ENCODE measurements around the gene TBL1X.

The TBL1X gene

GRCh38 chrX:9542761-9543111 is 77.9 kb downstream of the TBL1X start:
- no peak overlapping the region for H3K4me3 ChIP-seq (ENCODE audit: low read length in 2 of 2)

GRCh38 chrX:9555354-9555753 is 90.5 kb downstream of the TBL1X start:
- Histone ChIP-seq H3K36me3 (ENCODE audit: control insufficient read depth in 2 of 2, insufficient read depth in 2 of 2, low read length in 2 of 2) (no peaks in the 10 kb centered on the region), H3K27ac (ENCODE audit: low read depth in 2 of 2, low read length in 2 of 2) (no peak overlapping the region), H3K4me1 (ENCODE audit: control insufficient read depth in 2 of 2, insufficient read depth in 2 of 2, low read length in 2 of 2) (no peaks in the 10 kb centered on the region), H3K9me3 (ENCODE audit: control insufficient read depth in 2 of 2, low read length in 2 of 2) (no peaks in the 10 kb centered on the region), H3K4me3 (ENCODE audit: low read length in 2 of 2) (no peak overlapping the region), H3K27me3 (ENCODE audit: control insufficient read depth in 2 of 2, insufficient read depth in 2 of 2, low read length in 2 of 2) (no peaks in the 10 kb centered on the region), H3K9ac (ENCODE audit: low read depth in 1 of 2, low read length in 2 of 2) (no peak overlapping the region)

More at GRCh38 chrX:9542761-9543111, 77.9 kb downstream of the TBL1X start:
- Histone ChIP-seq H3K9me3 (ENCODE audit: control insufficient read depth in 2 of 2, low read length in 2 of 2) (no peaks in the 10 kb centered on the region), H3K36me3 (ENCODE audit: control insufficient read depth in 2 of 2, insufficient read depth in 2 of 2, low read length in 2 of 2) (no peaks in the 10 kb centered on the region), H3K9ac (ENCODE audit: low read depth in 1 of 2, low read length in 2 of 2) (no peak overlapping the region), H3K27me3 (ENCODE audit: control insufficient read depth in 2 of 2, insufficient read depth in 2 of 2, low read length in 2 of 2) (no peaks in the 10 kb centered on the region), H3K27ac (ENCODE audit: low read depth in 2 of 2, low read length in 2 of 2) (no peak overlapping the region), H3K4me1 (ENCODE audit: control insufficient read depth in 2 of 2, insufficient read depth in 2 of 2, low read length in 2 of 2) (peaks cover 0 to 4% of the 10 kb centered on the region in 2 donors)

DNA sequence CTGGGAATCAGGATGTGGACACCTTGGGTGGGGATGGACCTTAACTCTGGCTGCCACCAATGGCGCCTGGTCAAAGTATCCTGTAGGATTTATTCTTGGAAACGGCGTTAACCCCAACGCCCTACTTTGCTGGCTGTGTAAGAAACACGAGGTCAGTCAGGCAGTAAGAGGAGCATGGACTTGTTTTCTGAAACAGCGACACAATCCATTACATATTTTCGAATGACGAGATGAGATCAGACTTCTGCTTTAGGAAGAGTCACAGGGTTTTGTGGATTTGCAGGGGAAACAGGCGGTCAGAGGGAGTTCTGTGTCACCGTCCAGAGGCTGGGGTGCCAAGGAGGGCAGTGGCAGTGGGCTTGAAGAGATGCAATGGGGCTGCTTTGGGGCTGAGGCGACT is 92.2 kb downstream of the TBL1X start:
- Histone ChIP-seq H3K9me3 (ENCODE audit: control insufficient read depth in 2 of 2, low read length in 2 of 2) (no peaks in the 10 kb centered on the region), H3K36me3 (ENCODE audit: control insufficient read depth in 2 of 2, insufficient read depth in 2 of 2, low read length in 2 of 2) (no peaks in the 10 kb centered on the region), H3K27ac (ENCODE audit: low read depth in 2 of 2, low read length in 2 of 2) (no peak overlapping the region), H3K4me1 (ENCODE audit: control insufficient read depth in 2 of 2, insufficient read depth in 2 of 2, low read length in 2 of 2) (no peaks in the 10 kb centered on the region), H3K27me3 (ENCODE audit: control insufficient read depth in 2 of 2, insufficient read depth in 2 of 2, low read length in 2 of 2) (no peaks in the 10 kb centered on the region), H3K9ac (ENCODE audit: low read depth in 1 of 2, low read length in 2 of 2) (no peak overlapping the region), H3K4me3 (ENCODE audit: low read length in 2 of 2) (no peak overlapping the region)

GRCh38 chrX:9557521-9557920 is 92.7 kb downstream of the TBL1X start:
- Histone ChIP-seq H3K9ac (ENCODE audit: low read depth in 1 of 2, low read length in 2 of 2) (no peak overlapping the region), H3K9me3 (ENCODE audit: control insufficient read depth in 2 of 2, low read length in 2 of 2) (no peaks in the 10 kb centered on the region), H3K27ac (ENCODE audit: low read depth in 2 of 2, low read length in 2 of 2) (no peak overlapping the region), H3K36me3 (ENCODE audit: control insufficient read depth in 2 of 2, insufficient read depth in 2 of 2, low read length in 2 of 2) (no peaks in the 10 kb centered on the region), H3K4me1 (ENCODE audit: control insufficient read depth in 2 of 2, insufficient read depth in 2 of 2, low read length in 2 of 2) (no peaks in the 10 kb centered on the region), H3K4me3 (ENCODE audit: low read length in 2 of 2) (no peak overlapping the region), H3K27me3 (ENCODE audit: control insufficient read depth in 2 of 2, insufficient read depth in 2 of 2, low read length in 2 of 2) (no peaks in the 10 kb centered on the region)

DNA sequence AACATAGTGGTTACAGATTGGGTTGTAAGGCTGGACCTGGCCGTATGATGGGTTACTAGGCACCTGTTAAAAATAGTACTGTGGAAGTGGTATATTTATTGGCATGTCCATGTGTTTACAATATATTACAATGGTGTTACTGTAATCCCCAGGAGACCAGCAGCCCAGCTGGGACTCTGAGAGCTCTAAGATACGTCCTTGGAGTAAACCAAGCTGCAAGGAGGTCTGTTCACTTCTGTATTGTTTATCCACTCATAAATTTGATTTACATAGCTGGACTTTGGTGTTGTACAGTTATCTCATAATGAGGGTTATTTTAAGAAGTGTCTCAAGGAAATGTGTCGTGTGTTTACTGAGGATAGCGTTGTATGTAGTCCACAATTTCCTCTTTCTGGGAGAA is 93.8 kb downstream of the TBL1X start:
- H3K36me3 ChIP-seq (ENCODE audit: control insufficient read depth in 2 of 2, insufficient read depth in 2 of 2, low read length in 2 of 2) = no peaks in the 10 kb centered on the region
- no peaks in the 10 kb centered on the region for H3K9me3 ChIP-seq (ENCODE audit: control insufficient read depth in 2 of 2, low read length in 2 of 2)
- no peaks in the 10 kb centered on the region for H3K27me3 ChIP-seq (ENCODE audit: control insufficient read depth in 2 of 2, insufficient read depth in 2 of 2, low read length in 2 of 2)
- H3K4me3 ChIP-seq (ENCODE audit: low read length in 2 of 2) = no peak overlapping the region
- H3K27ac ChIP-seq (ENCODE audit: low read depth in 2 of 2, low read length in 2 of 2) = no peak overlapping the region
- H3K4me1 ChIP-seq (ENCODE audit: control insufficient read depth in 2 of 2, insufficient read depth in 2 of 2, low read length in 2 of 2) = no peaks in the 10 kb centered on the region
- no peak overlapping the region for H3K9ac ChIP-seq (ENCODE audit: low read depth in 1 of 2, low read length in 2 of 2)

GRCh38 chrX:9560219-9560618 is 95.4 kb downstream of the TBL1X start:
- H3K27me3 ChIP-seq (ENCODE audit: control insufficient read depth in 2 of 2, insufficient read depth in 2 of 2, low read length in 2 of 2) = no peaks in the 10 kb centered on the region
- H3K4me1 ChIP-seq (ENCODE audit: control insufficient read depth in 2 of 2, insufficient read depth in 2 of 2, low read length in 2 of 2) = no peaks in the 10 kb centered on the region
- H3K4me3 ChIP-seq (ENCODE audit: low read length in 2 of 2) = no peak overlapping the region
- H3K36me3 ChIP-seq (ENCODE audit: control insufficient read depth in 2 of 2, insufficient read depth in 2 of 2, low read length in 2 of 2) = no peaks in the 10 kb centered on the region
- no peaks in the 10 kb centered on the region for H3K9me3 ChIP-seq (ENCODE audit: control insufficient read depth in 2 of 2, low read length in 2 of 2)
- H3K9ac ChIP-seq (ENCODE audit: low read depth in 1 of 2, low read length in 2 of 2) = no peak overlapping the region
- no peak overlapping the region for H3K27ac ChIP-seq (ENCODE audit: low read depth in 2 of 2, low read length in 2 of 2)

DNA sequence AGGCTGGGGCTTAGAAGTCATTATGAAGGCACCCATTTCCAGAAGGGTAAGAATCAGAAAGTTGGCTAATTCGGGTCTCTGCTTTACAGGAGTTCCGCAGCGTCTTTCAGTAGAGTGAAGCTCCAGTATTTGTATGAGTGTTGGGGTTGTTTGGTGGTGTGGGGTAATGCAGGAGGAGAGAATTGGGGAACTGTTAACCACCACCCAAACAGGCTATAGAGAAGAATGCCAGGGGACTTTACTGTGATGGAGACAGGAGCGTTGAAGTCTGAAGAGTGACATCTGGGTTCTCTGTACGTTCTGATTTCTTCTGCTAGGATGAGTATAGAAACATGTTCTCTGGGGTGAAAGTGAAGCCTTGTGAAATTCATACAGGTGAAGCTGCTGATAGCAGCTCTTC is 96.3 kb downstream of the TBL1X start:
- Histone ChIP-seq H3K9ac (ENCODE audit: low read depth in 1 of 2, low read length in 2 of 2) (no peak overlapping the region), H3K27ac (ENCODE audit: low read depth in 2 of 2, low read length in 2 of 2) (no peak overlapping the region)

DNA sequence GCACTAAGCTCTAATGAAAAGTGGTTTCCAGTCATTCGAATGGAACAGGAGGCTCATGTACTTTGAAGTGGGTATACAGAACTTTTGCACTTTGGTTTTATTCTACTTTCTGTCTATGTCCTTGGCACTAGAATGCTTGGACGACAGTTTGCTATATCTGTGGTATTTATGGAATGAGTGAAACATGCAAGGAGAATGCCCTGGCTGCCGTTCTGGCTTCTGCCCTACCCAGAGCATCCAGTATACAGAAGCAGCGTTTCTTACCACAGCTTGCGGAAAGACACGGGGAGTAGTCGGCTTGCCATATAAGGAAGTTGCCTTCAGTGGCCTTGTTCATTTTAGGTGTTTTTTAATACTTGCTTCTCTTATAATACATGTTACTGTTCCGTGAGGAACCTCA is 98.0 kb downstream of the TBL1X start:
- Histone ChIP-seq H3K4me3 (ENCODE audit: low read length in 2 of 2) (no peak overlapping the region), H3K9me3 (ENCODE audit: control insufficient read depth in 2 of 2, low read length in 2 of 2) (no peaks in the 10 kb centered on the region), H3K27me3 (ENCODE audit: control insufficient read depth in 2 of 2, insufficient read depth in 2 of 2, low read length in 2 of 2) (no peaks in the 10 kb centered on the region), H3K9ac (ENCODE audit: low read depth in 1 of 2, low read length in 2 of 2) (no peak overlapping the region), H3K27ac (ENCODE audit: low read depth in 2 of 2, low read length in 2 of 2) (no peak overlapping the region), H3K36me3 (ENCODE audit: control insufficient read depth in 2 of 2, insufficient read depth in 2 of 2, low read length in 2 of 2) (no peaks in the 10 kb centered on the region), H3K4me1 (ENCODE audit: control insufficient read depth in 2 of 2, insufficient read depth in 2 of 2, low read length in 2 of 2) (no peaks in the 10 kb centered on the region)

More for the DNA sequence above, 96.3 kb downstream of the TBL1X start:
- no peaks in the 10 kb centered on the region for H3K27me3 ChIP-seq (ENCODE audit: control insufficient read depth in 2 of 2, insufficient read depth in 2 of 2, low read length in 2 of 2)
- H3K4me3 ChIP-seq (ENCODE audit: low read length in 2 of 2) = no peak overlapping the region
- H3K36me3 ChIP-seq (ENCODE audit: control insufficient read depth in 2 of 2, insufficient read depth in 2 of 2, low read length in 2 of 2) = no peaks in the 10 kb centered on the region
- H3K9me3 ChIP-seq (ENCODE audit: control insufficient read depth in 2 of 2, low read length in 2 of 2) = no peaks in the 10 kb centered on the region
- H3K4me1 ChIP-seq (ENCODE audit: control insufficient read depth in 2 of 2, insufficient read depth in 2 of 2, low read length in 2 of 2) = no peaks in the 10 kb centered on the region

DNA sequence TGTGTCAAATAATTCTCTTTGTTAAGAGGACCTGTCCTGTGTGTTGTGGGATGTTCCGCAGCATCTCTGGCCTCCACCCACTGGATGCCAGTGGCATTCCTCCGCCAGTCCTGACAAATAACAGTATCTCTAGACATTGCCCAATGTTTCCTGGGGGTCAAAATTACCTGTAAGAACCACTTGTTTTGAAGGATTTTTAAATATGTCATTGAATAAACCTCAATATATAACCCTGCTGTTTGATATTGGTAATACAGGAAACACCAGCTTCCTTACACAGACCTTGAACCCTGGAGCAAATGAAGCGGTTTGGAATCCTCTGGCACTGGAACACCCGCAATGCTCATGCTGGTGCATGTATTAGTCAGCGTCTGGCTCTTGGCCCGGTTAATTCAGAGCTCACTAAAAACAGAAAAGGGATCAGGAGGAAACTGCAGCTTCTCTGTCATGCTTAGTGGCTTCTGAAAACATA is 101.3 kb downstream of the TBL1X start:
- Histone ChIP-seq H3K27me3 (ENCODE audit: control insufficient read depth in 2 of 2, insufficient read depth in 2 of 2, low read length in 2 of 2) (no peaks in the 10 kb centered on the region), H3K4me1 (ENCODE audit: control insufficient read depth in 2 of 2, insufficient read depth in 2 of 2, low read length in 2 of 2) (no peaks in the 10 kb centered on the region), H3K27ac (ENCODE audit: low read depth in 2 of 2, low read length in 2 of 2) (no peak overlapping the region)

DNA sequence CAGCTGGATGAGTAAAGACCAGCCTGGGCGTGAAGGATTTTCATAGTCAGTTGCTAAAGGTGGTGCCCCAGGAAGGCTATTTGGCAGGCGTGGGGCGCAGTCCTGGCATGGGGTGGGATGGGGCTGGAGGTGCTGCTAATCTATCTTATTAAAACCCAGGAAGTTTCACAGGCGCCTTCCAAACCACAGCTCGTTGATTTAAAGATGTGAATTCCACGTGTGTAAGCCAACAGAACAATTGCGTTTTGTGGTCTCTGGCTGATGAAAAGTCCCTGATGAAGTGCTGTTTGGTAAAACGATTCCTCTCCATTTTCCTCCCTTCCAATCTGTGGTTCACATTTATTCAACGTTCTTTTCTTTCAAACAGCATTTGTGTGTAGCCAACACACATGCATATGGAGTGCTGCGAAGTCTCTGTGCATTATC is 105.0 kb downstream of the TBL1X start:
- no peaks in the 10 kb centered on the region for H3K4me1 ChIP-seq (ENCODE audit: control insufficient read depth in 2 of 2, insufficient read depth in 2 of 2, low read length in 2 of 2)
- no peak overlapping the region for H3K9ac ChIP-seq (ENCODE audit: low read depth in 1 of 2, low read length in 2 of 2)
- H3K27me3 ChIP-seq (ENCODE audit: control insufficient read depth in 2 of 2, insufficient read depth in 2 of 2, low read length in 2 of 2) = peaks cover 0 to 3% of the 10 kb centered on the region in 2 donors
- H3K4me3 ChIP-seq (ENCODE audit: low read length in 2 of 2) = no peak overlapping the region
- H3K27ac ChIP-seq (ENCODE audit: low read depth in 2 of 2, low read length in 2 of 2) = no peak overlapping the region
- H3K36me3 ChIP-seq (ENCODE audit: control insufficient read depth in 2 of 2, insufficient read depth in 2 of 2, low read length in 2 of 2) = no peaks in the 10 kb centered on the region
- H3K9me3 ChIP-seq (ENCODE audit: control insufficient read depth in 2 of 2, low read length in 2 of 2) = no peaks in the 10 kb centered on the region

More for the DNA sequence above, 101.3 kb downstream of the TBL1X start:
- no peaks in the 10 kb centered on the region for H3K36me3 ChIP-seq (ENCODE audit: control insufficient read depth in 2 of 2, insufficient read depth in 2 of 2, low read length in 2 of 2)
- H3K9me3 ChIP-seq (ENCODE audit: control insufficient read depth in 2 of 2, low read length in 2 of 2) = no peaks in the 10 kb centered on the region
- H3K4me3 ChIP-seq (ENCODE audit: low read length in 2 of 2) = no peak overlapping the region
- H3K9ac ChIP-seq (ENCODE audit: low read depth in 1 of 2, low read length in 2 of 2) = no peak overlapping the region
